Neural crest cell (in vitro differentiated cells): ENCODE results near the gene SREBF2. TPM values are rescaled to one million over a fixed set of nuclear protein-coding genes. Genes with fewer than 3 reads are reported as not detected.

Experiments
- DNase-seq: peaks from one replicate; pipeline ENCODE4 v3.0.0; 2021; ENCODE audit warnings: low read depth, mixed read lengths, low spot score
- H3K27ac Mint-ChIP-seq: one replicate; pipeline ENCODE4 v1.8.0; 2021; ENCODE audit warnings: mild to moderate bottlenecking, mixed read lengths; ENCODE audit not compliant: unreplicated experiment
- H3K27me3 Mint-ChIP-seq: 2 replicates; pipeline ENCODE4 v1.8.0; 2021; ENCODE audit warnings: low read depth, mild to moderate bottlenecking, mixed read lengths
- H3K36me3 Mint-ChIP-seq: 2 replicates; pipeline ENCODE4 v1.8.0; 2021; ENCODE audit warnings: low read depth, mild to moderate bottlenecking, mixed read lengths
- H3K4me1 Mint-ChIP-seq: 2 replicates; pipeline ENCODE4 v1.8.0; 2021; ENCODE audit warnings: mixed read lengths
- H3K4me3 Mint-ChIP-seq: one replicate; pipeline ENCODE4 v1.8.0; 2021; ENCODE audit warnings: mild to moderate bottlenecking, mixed read lengths
- H3K9me3 Mint-ChIP-seq: 2 replicates; pipeline ENCODE4 v1.8.0; 2021; ENCODE audit warnings: mixed read lengths
- total RNA-seq: library from RNA; stranded (reverse); gene quantifications from 2 replicates; pipeline ENCODE4 v1.2.1, GENCODE V29; 2021
- TF ChIP-seq, protein P1 (sequence below): fragments of 200-600 bp; sonication (generic); conservative IDR thresholded peaks from 2 replicates; pipeline ENCODE4 v1.5.0; 2021; ENCODE audit warnings: antibody characterized with exemption, mild to moderate bottlenecking

The SREBF2 gene
- total RNA-seq, 1 donor from 2014 or later, result 209 TPM

- H3K4me1 Mint-ChIP-seq, result no peaks in the 10 kb centered on the region
- H3K27ac Mint-ChIP-seq, result no peak overlapping the region
- H3K4me3 Mint-ChIP-seq, result no peak overlapping the region
- H3K36me3 Mint-ChIP-seq, result peaks cover 18% of the 10 kb centered on the region
- no peak for DNase-seq
- H3K27me3 Mint-ChIP-seq, result no peaks in the 10 kb centered on the region
- H3K9me3 Mint-ChIP-seq, result no peaks in the 10 kb centered on the region
- TF ChIP-seq, protein P1, sequence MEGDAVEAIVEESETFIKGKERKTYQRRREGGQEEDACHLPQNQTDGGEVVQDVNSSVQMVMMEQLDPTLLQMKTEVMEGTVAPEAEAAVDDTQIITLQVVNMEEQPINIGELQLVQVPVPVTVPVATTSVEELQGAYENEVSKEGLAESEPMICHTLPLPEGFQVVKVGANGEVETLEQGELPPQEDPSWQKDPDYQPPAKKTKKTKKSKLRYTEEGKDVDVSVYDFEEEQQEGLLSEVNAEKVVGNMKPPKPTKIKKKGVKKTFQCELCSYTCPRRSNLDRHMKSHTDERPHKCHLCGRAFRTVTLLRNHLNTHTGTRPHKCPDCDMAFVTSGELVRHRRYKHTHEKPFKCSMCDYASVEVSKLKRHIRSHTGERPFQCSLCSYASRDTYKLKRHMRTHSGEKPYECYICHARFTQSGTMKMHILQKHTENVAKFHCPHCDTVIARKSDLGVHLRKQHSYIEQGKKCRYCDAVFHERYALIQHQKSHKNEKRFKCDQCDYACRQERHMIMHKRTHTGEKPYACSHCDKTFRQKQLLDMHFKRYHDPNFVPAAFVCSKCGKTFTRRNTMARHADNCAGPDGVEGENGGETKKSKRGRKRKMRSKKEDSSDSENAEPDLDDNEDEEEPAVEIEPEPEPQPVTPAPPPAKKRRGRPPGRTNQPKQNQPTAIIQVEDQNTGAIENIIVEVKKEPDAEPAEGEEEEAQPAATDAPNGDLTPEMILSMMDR, result no peak
Measured at GRCh38 chr22:41875531-41876270, 42.8 kb downstream of the SREBF2 start.

DNA sequence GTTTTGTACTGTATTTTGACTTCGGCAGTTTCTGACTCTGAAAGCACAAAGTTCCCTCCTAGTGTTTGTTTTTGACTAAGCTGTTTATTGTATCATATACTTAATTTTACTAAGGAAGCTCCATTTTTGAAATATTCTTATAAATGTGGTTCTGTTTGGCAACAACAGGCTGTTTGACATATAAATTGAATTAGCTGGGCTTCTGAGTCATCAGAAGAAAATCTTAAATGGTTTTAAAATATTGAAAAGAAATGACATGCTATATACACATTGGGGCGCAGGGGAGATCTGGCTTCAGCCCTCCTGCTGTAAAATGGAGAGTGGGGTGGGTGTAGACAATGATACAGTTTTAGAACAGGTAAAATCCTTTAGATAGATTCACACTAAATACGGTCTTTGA, 43.4 kb downstream of the SREBF2 start:
- Mint-ChIP-seq H3K27ac (no peak overlapping the region), H3K27me3 (no peaks in the 10 kb centered on the region), H3K36me3 (peaks cover 17% of the 10 kb centered on the region), H3K9me3 (no peaks in the 10 kb centered on the region), H3K4me1 (no peaks in the 10 kb centered on the region), H3K4me3 (no peak overlapping the region)
- no peak for DNase-seq
- TF ChIP-seq, protein P1, result no peak

- DNase-seq, result no peak
- Mint-ChIP-seq H3K9me3 (no peaks in the 10 kb centered on the region), H3K4me1 (no peaks in the 10 kb centered on the region), H3K27me3 (no peaks in the 10 kb centered on the region), H3K36me3 (peaks cover 19% of the 10 kb centered on the region), H3K27ac (no peak overlapping the region), H3K4me3 (no peak overlapping the region)
- TF ChIP-seq, protein P1, result no peak
Measured at GRCh38 chr22:41876675-41877074, 43.8 kb downstream of the SREBF2 start.

GRCh38 chr22:41880653-41881052, 47.7 kb downstream of the SREBF2 start:
- Mint-ChIP-seq H3K27me3 (no peaks in the 10 kb centered on the region), H3K9me3 (no peaks in the 10 kb centered on the region), H3K4me3 (no peak overlapping the region), H3K27ac (no peak overlapping the region), H3K4me1 (no peaks in the 10 kb centered on the region), H3K36me3 (peaks cover 20% of the 10 kb centered on the region)
- TF ChIP-seq, protein P1, result no peak
- DNase-seq, result no peak

DNA sequence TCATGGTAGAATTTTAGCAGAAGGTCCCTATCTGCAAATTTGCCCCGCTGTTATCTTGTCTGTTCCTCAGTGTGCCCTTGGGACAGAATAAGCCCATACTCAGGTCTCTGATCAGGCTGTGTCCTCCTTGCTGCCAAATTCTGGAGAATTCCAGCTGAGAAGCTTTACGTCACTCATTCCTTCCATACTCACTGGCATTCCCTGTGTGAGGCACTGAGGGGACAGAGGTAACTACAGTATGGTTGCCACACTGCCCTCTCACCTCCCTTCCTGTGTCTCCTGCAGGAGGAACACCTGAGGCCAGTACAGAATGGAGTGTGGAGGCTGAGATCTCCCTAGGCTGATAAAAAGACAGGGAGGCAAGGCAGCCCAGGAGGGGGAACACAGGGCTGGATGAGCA, 50.5 kb downstream of the SREBF2 start:
- Mint-ChIP-seq H3K36me3 (peaks cover 33% of the 10 kb centered on the region), H3K9me3 (no peaks in the 10 kb centered on the region), H3K4me3 (no peak overlapping the region), H3K27me3 (no peaks in the 10 kb centered on the region), H3K27ac (no peak overlapping the region), H3K4me1 (no peaks in the 10 kb centered on the region)
- TF ChIP-seq, protein P1, result no peak
- no peak for DNase-seq
